Measurements from ENCODE around the gene CLEC4G. TPM values are rescaled to one million over a fixed set of nuclear protein-coding genes. Genes with fewer than 3 reads are reported as not detected.

The CLEC4G gene
- total and polyA plus RNA-seq, 9 of the 15 experiments (the other 6 are each of a cell fraction or from before 2014, with no cell fraction given) = not detected

DNA sequence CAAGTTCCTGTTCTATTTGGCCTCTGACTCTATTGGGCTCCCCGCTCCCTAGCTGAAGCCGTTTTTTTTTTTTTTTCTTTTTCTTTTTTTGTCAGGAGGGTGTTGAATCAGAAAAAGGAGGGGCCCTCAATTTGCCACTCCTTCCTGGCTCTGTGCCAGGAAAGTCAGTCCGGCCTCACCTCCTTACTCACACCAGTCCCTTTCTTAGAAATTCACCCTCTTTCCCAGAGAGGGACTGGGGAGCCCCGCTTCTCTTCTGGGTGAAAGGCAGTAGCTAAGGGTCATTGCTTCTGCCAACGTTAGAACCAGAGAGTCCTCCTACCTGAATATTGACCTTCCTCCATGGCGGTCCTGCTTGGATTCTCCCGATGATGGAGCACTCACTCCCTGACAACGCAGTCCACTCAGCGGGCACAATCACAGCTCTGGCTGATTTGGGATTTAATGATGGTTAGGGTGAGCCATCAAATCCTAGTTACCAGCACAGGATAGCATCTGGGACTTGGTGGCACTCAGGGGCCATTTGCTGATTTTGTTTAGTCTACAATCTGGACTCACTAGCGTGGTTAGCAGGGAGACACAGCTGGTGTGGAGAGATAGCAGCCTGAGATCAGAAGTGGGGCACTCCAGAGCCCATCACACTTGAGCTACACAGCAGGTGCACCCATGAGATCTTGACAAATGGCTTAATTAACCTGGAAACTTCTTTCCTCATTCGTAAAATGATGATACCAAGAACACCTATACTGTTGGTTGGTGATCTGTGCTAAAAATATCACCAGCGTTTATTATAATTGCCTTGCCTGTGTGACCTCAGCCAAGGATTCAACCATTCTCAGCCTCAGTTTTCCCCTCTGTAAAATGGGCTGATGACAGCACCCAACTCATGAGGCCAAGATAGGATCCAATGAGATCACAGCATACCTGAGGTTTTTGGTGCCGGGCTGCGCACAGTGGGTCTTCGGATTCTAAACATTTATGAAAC is 32.2 kb downstream of the CLEC4G start (continued):
- TF ChIP-seq, protein P1, sequence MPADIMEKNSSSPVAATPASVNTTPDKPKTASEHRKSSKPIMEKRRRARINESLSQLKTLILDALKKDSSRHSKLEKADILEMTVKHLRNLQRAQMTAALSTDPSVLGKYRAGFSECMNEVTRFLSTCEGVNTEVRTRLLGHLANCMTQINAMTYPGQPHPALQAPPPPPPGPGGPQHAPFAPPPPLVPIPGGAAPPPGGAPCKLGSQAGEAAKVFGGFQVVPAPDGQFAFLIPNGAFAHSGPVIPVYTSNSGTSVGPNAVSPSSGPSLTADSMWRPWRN (IDR thresholded peaks at IDR 0.05; ENCODE audit: low read depth) = 0 out of 2 replicates have a peak, but pooled peaks have one; percentile 27
- TF ChIP-seq, protein P2, sequence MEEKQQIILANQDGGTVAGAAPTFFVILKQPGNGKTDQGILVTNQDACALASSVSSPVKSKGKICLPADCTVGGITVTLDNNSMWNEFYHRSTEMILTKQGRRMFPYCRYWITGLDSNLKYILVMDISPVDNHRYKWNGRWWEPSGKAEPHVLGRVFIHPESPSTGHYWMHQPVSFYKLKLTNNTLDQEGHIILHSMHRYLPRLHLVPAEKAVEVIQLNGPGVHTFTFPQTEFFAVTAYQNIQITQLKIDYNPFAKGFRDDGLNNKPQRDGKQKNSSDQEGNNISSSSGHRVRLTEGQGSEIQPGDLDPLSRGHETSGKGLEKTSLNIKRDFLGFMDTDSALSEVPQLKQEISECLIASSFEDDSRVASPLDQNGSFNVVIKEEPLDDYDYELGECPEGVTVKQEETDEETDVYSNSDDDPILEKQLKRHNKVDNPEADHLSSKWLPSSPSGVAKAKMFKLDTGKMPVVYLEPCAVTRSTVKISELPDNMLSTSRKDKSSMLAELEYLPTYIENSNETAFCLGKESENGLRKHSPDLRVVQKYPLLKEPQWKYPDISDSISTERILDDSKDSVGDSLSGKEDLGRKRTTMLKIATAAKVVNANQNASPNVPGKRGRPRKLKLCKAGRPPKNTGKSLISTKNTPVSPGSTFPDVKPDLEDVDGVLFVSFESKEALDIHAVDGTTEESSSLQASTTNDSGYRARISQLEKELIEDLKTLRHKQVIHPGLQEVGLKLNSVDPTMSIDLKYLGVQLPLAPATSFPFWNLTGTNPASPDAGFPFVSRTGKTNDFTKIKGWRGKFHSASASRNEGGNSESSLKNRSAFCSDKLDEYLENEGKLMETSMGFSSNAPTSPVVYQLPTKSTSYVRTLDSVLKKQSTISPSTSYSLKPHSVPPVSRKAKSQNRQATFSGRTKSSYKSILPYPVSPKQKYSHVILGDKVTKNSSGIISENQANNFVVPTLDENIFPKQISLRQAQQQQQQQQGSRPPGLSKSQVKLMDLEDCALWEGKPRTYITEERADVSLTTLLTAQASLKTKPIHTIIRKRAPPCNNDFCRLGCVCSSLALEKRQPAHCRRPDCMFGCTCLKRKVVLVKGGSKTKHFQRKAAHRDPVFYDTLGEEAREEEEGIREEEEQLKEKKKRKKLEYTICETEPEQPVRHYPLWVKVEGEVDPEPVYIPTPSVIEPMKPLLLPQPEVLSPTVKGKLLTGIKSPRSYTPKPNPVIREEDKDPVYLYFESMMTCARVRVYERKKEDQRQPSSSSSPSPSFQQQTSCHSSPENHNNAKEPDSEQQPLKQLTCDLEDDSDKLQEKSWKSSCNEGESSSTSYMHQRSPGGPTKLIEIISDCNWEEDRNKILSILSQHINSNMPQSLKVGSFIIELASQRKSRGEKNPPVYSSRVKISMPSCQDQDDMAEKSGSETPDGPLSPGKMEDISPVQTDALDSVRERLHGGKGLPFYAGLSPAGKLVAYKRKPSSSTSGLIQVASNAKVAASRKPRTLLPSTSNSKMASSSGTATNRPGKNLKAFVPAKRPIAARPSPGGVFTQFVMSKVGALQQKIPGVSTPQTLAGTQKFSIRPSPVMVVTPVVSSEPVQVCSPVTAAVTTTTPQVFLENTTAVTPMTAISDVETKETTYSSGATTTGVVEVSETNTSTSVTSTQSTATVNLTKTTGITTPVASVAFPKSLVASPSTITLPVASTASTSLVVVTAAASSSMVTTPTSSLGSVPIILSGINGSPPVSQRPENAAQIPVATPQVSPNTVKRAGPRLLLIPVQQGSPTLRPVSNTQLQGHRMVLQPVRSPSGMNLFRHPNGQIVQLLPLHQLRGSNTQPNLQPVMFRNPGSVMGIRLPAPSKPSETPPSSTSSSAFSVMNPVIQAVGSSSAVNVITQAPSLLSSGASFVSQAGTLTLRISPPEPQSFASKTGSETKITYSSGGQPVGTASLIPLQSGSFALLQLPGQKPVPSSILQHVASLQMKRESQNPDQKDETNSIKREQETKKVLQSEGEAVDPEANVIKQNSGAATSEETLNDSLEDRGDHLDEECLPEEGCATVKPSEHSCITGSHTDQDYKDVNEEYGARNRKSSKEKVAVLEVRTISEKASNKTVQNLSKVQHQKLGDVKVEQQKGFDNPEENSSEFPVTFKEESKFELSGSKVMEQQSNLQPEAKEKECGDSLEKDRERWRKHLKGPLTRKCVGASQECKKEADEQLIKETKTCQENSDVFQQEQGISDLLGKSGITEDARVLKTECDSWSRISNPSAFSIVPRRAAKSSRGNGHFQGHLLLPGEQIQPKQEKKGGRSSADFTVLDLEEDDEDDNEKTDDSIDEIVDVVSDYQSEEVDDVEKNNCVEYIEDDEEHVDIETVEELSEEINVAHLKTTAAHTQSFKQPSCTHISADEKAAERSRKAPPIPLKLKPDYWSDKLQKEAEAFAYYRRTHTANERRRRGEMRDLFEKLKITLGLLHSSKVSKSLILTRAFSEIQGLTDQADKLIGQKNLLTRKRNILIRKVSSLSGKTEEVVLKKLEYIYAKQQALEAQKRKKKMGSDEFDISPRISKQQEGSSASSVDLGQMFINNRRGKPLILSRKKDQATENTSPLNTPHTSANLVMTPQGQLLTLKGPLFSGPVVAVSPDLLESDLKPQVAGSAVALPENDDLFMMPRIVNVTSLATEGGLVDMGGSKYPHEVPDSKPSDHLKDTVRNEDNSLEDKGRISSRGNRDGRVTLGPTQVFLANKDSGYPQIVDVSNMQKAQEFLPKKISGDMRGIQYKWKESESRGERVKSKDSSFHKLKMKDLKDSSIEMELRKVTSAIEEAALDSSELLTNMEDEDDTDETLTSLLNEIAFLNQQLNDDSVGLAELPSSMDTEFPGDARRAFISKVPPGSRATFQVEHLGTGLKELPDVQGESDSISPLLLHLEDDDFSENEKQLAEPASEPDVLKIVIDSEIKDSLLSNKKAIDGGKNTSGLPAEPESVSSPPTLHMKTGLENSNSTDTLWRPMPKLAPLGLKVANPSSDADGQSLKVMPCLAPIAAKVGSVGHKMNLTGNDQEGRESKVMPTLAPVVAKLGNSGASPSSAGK (IDR thresholded peaks at IDR 0.05) = no peak
- no peak for TF ChIP-seq EZH2 (IDR thresholded peaks at IDR 0.05; ENCODE audit: borderline replicate concordance, low read depth, low read length)
- TF ChIP-seq RBM25 (IDR thresholded peaks at IDR 0.05; ENCODE audit: low read depth, low read length, severe bottlenecking) = peak; percentile 97
- peak; percentile 86 for TF ChIP-seq NCOR1 (IDR thresholded peaks at IDR 0.05)
- peak; percentile 100 for TF ChIP-seq NFIC (IDR thresholded peaks at IDR 0.05)
- TF ChIP-seq ZNF696 (CRISPR knock-in tag; conservative IDR thresholded peaks at IDR 0.05) = no peak
- TF ChIP-seq MYBL2 (IDR thresholded peaks at IDR 0.05; ENCODE audit: low read depth) = no peak
- TF ChIP-seq MYBL2 (CRISPR knock-in tag; IDR thresholded peaks at IDR 0.05; ENCODE audit: borderline replicate concordance) = no peak
- TF ChIP-seq GATA2 (CRISPR knock-in tag; IDR thresholded peaks at IDR 0.05) = peak; percentile 59; the same call in 1 of the 2 replicates
- TF ChIP-seq JUND (IDR thresholded peaks at IDR 0.05; ENCODE audit: borderline replicate concordance, low read depth, low read length) = no peak
- no peak for TF ChIP-seq JUND (tag; IDR thresholded peaks at IDR 0.05; ENCODE audit: borderline replicate concordance, low read depth, low read length)
- no peak for TF ChIP-seq SLC30A9 (CRISPR knock-in tag; IDR thresholded peaks at IDR 0.05)
